IPS-18a (cell line): ENCODE results near the gene OR4D1.
"Not testable (repeated sequence)": the region's sequence is repeated elsewhere in the genome, so short reads cannot be mapped to it uniquely, and the experiment has no call there.

Experiments used
- H3K27ac ChIP-seq: one replicate; pipeline ENCODE4 v1.5.1; 2013; ENCODE audit warnings: low read length
- H3K27me3 ChIP-seq: one replicate; pipeline ENCODE4 v1.6.1; 2013; ENCODE audit warnings: mild to moderate bottlenecking, low read length; ENCODE audit not compliant: control insufficient read depth, insufficient read depth
- H3K36me3 ChIP-seq: one replicate; pipeline ENCODE4 v1.6.1; 2013; ENCODE audit warnings: low read depth, low read length; ENCODE audit not compliant: control insufficient read depth
- H3K4me1 ChIP-seq: one replicate; pipeline ENCODE4 v1.6.1; 2013; ENCODE audit warnings: low read depth, low read length; ENCODE audit not compliant: control insufficient read depth
- H3K4me3 ChIP-seq: one replicate; pipeline ENCODE4 v1.5.1; 2013; ENCODE audit warnings: low read length
- H3K9ac ChIP-seq: one replicate; pipeline ENCODE4 v1.6.1; 2013; ENCODE audit warnings: mild to moderate bottlenecking, low read length, moderate library complexity
- H3K9me3 ChIP-seq: one replicate; pipeline ENCODE4 v1.6.1; 2013; ENCODE audit warnings: low read depth, low read length; ENCODE audit not compliant: control insufficient read depth

Gene OR4D1

GRCh38 chr17:58147930-58148434 is at the start of gene OR4D1:
OR4D1 (plus strand) TSS chr17:58148384; CDS start chr17:58155154, 6,770 bp downstream.
- H3K27ac ChIP-seq = no peak within 1 kb of the TSS
- peaks cover 12% of the 10 kb centered on the region for H3K9me3 ChIP-seq
- no peak within 1 kb of the TSS for H3K4me3 ChIP-seq
- H3K36me3 ChIP-seq = no peaks in the 10 kb centered on the region
- H3K9ac ChIP-seq = no peak within 1 kb of the TSS
- H3K27me3 ChIP-seq = peaks cover 13% of the 10 kb centered on the region
- no peaks in the 10 kb centered on the region for H3K4me1 ChIP-seq

GRCh38 chr17:58100506-58100905 is 47.7 kb upstream of the OR4D1 start:
- Histone ChIP-seq H3K9me3 (no peaks in the 10 kb centered on the region), H3K27ac (no peak overlapping the region), H3K9ac (no peak overlapping the region), H3K36me3 (no peaks in the 10 kb centered on the region), H3K27me3 (no peaks in the 10 kb centered on the region), H3K4me1 (no peaks in the 10 kb centered on the region), H3K4me3 (no peak overlapping the region)

- not testable (repeated sequence) for H3K4me3 ChIP-seq, H3K4me1 ChIP-seq, H3K27me3 ChIP-seq, H3K9me3 ChIP-seq, H3K36me3 ChIP-seq, H3K27ac ChIP-seq, H3K9ac ChIP-seq
Observed at GRCh38 chr17:58101898-58102297, 46.3 kb upstream of the OR4D1 start.

GRCh38 chr17:58105093-58105492 is 43.1 kb upstream of the OR4D1 start:
- Histone ChIP-seq H3K4me1 (no peaks in the 10 kb centered on the region), H3K9me3 (no peaks in the 10 kb centered on the region), H3K27ac (no peak overlapping the region), H3K4me3 (no peak overlapping the region), H3K9ac (no peak overlapping the region), H3K27me3 (no peaks in the 10 kb centered on the region), H3K36me3 (no peaks in the 10 kb centered on the region)

- H3K9ac ChIP-seq = no peak overlapping the region
- H3K27me3 ChIP-seq = no peaks in the 10 kb centered on the region
- H3K27ac ChIP-seq = no peak overlapping the region
- no peaks in the 10 kb centered on the region for H3K36me3 ChIP-seq
- no peaks in the 10 kb centered on the region for H3K4me1 ChIP-seq
- H3K4me3 ChIP-seq = no peak overlapping the region
- H3K9me3 ChIP-seq = no peaks in the 10 kb centered on the region
Observed at GRCh38 chr17:58107306-58107705, 40.9 kb upstream of the OR4D1 start.

- no peaks in the 10 kb centered on the region for H3K27me3 ChIP-seq
- no peak overlapping the region for H3K27ac ChIP-seq
- H3K4me3 ChIP-seq = no peak overlapping the region
- H3K36me3 ChIP-seq = no peaks in the 10 kb centered on the region
- H3K4me1 ChIP-seq = no peaks in the 10 kb centered on the region
- no peak overlapping the region for H3K9ac ChIP-seq
- no peaks in the 10 kb centered on the region for H3K9me3 ChIP-seq
Observed at GRCh38 chr17:58109197-58109596, 39.0 kb upstream of the OR4D1 start.

- Histone ChIP-seq H3K9me3 (no peaks in the 10 kb centered on the region), H3K9ac (no peak overlapping the region), H3K4me1 (no peaks in the 10 kb centered on the region), H3K36me3 (no peaks in the 10 kb centered on the region), H3K27ac (no peak overlapping the region), H3K27me3 (no peaks in the 10 kb centered on the region), H3K4me3 (no peak overlapping the region)
Observed at GRCh38 chr17:58110012-58110411, 38.2 kb upstream of the OR4D1 start.

- Histone ChIP-seq H3K27me3 (no peaks in the 10 kb centered on the region), H3K4me1 (no peaks in the 10 kb centered on the region), H3K9me3 (no peaks in the 10 kb centered on the region), H3K4me3 (no peak overlapping the region), H3K27ac (no peak overlapping the region), H3K36me3 (no peaks in the 10 kb centered on the region), H3K9ac (no peak overlapping the region)
Observed at GRCh38 chr17:58111676-58112075, 36.5 kb upstream of the OR4D1 start.

- Histone ChIP-seq H3K4me3 (no peak overlapping the region), H3K9me3 (no peaks in the 10 kb centered on the region), H3K9ac (no peak overlapping the region), H3K4me1 (no peaks in the 10 kb centered on the region), H3K27me3 (peaks cover 7% of the 10 kb centered on the region), H3K27ac (no peak overlapping the region), H3K36me3 (no peaks in the 10 kb centered on the region)
Observed at GRCh38 chr17:58112970-58113631, 35.1 kb upstream of the OR4D1 start.

GRCh38 chr17:58113947-58114346 is 34.2 kb upstream of the OR4D1 start:
- Histone ChIP-seq H3K4me1 (no peaks in the 10 kb centered on the region), H3K36me3 (no peaks in the 10 kb centered on the region), H3K27ac (no peak overlapping the region), H3K9me3 (no peaks in the 10 kb centered on the region), H3K9ac (no peak overlapping the region), H3K4me3 (no peak overlapping the region), H3K27me3 (peaks cover 7% of the 10 kb centered on the region)

GRCh38 chr17:58117382-58117781 is 30.8 kb upstream of the OR4D1 start:
- H3K4me3 ChIP-seq = no peak overlapping the region
- no peaks in the 10 kb centered on the region for H3K4me1 ChIP-seq
- H3K9me3 ChIP-seq = no peaks in the 10 kb centered on the region
- H3K27me3 ChIP-seq = peaks cover 7% of the 10 kb centered on the region
- no peak overlapping the region for H3K9ac ChIP-seq
- H3K36me3 ChIP-seq = no peaks in the 10 kb centered on the region
- H3K27ac ChIP-seq = no peak overlapping the region

GRCh38 chr17:58119491-58119890 is 28.7 kb upstream of the OR4D1 start:
- H3K27ac ChIP-seq = no peak overlapping the region
- H3K27me3 ChIP-seq = peaks cover 7% of the 10 kb centered on the region
- H3K9ac ChIP-seq = no peak overlapping the region
- H3K9me3 ChIP-seq = no peaks in the 10 kb centered on the region
- no peak overlapping the region for H3K4me3 ChIP-seq
- no peaks in the 10 kb centered on the region for H3K36me3 ChIP-seq
- no peaks in the 10 kb centered on the region for H3K4me1 ChIP-seq
